Measurements from ENCODE around the gene KCNK1. TPM values are rescaled to one million over a fixed set of nuclear protein-coding genes. Genes with fewer than 3 reads are reported as not detected.
A peak's percentile ranks its signal among the peaks of the same experiment; 100 is the strongest.
"Not testable (repeated sequence)": the region's sequence is repeated elsewhere in the genome, so short reads cannot be mapped to it uniquely, and the experiment has no call there.

The KCNK1 gene
- total RNA-seq, 2 donors from 2014 or later, result 3.4 to 10.0 TPM

DNA sequence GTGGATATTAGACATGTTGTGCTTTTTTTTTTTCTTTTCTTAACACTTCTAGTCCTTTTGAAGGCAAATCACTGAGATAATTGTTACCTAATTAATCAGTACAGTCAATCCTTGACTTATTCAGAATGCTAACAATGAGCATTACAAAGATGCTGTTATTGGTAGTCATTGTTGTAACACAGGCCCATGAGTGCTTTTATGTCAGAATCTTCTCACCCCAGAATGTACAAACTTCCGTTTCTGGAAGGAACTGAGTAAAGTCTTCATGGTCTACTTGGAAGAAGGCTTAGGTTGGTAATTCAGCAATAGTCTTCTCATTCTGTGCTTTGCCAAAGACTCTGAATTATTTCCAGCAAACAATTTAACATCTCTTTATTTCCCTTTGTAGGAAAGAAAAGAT, 3.1 kb downstream of the KCNK1 start:
- Mint-ChIP-seq H3K27me3 (peaks cover 43% of the 10 kb centered on the region), H3K9me3 (no peaks in the 10 kb centered on the region), H3K4me3 (no peak overlapping the region), H3K36me3 (ENCODE audit: low read depth) (peaks cover 6% of the 10 kb centered on the region), H3K4me1 (peaks cover 2% of the 10 kb centered on the region), H3K27ac (no peak overlapping the region)
- ATAC-seq (replicated peaks), result no peak

DNA sequence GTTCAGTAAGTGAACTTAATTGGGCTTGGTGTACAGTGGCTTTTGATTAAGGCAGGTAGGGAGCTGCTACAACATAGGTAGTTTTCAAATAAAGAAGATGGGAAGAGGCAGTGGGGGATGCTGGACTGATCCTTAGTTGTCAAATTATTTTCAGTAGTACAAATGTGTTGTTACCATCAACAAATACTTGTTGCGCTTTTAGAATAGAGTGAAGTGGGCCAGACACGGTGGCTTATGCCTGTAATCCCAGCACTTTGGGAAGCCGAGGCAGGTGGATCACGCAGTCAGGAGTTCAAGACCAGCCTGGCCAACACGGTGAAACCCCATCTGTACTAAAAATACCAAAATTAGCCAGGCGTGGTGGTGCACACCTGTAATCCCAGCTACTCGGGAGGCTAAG, 5.5 kb downstream of the KCNK1 start:
- not testable (repeated sequence) for H3K4me1 Mint-ChIP-seq; H3K36me3 Mint-ChIP-seq (ENCODE audit: low read depth); ATAC-seq (replicated peaks); H3K4me3 Mint-ChIP-seq; H3K9me3 Mint-ChIP-seq; H3K27ac Mint-ChIP-seq
- peaks cover 42% of the 10 kb centered on the region for H3K27me3 Mint-ChIP-seq

DNA sequence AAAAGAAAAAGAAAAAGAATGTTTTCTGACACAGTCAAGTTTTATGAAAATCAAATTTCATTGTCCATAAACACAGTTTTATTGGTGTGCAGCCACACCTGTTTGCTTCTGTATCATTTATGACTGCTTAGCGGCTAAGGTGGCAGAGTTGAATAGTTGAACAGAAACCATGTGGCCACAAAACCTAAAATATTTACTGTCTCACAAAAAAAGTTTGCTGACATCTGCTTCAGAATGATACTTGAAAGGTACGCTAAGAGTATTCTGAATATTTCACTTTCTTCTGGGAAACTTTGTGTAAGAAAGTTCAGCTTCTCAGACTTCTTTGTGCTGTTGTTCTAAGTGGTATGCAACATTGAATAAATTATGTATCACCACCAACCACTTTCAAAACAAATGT, 6.2 kb downstream of the KCNK1 start:
- Mint-ChIP-seq H3K27ac (no peak overlapping the region), H3K36me3 (ENCODE audit: low read depth) (no peaks in the 10 kb centered on the region), H3K4me3 (no peak overlapping the region), H3K27me3 (peaks cover 36% of the 10 kb centered on the region), H3K9me3 (no peaks in the 10 kb centered on the region), H3K4me1 (no peaks in the 10 kb centered on the region)
- peak; percentile 50 for ATAC-seq (replicated peaks)

DNA sequence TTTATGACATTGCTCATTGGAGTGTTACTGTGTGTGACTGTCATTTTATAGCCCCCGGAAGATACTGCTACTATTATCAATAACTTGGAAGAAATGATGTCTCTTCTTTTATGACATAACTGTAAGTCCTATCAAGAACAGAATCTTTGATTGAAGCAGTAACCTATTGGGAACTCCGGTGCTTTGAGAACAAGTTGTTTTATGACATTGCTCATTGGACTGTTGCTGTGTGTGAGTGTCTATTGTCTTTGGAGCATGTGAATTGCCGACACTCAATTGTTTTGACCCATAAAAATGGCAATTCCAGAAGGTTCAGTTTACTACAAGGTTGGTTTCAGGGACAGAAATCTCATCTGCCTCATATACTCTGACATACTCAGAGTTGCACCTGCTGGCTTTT, 8.0 kb downstream of the KCNK1 start:
- H3K36me3 Mint-ChIP-seq (ENCODE audit: low read depth), result no peaks in the 10 kb centered on the region
- H3K4me1 Mint-ChIP-seq, result no peaks in the 10 kb centered on the region
- no peak overlapping the region for H3K4me3 Mint-ChIP-seq
- H3K9me3 Mint-ChIP-seq, result no peaks in the 10 kb centered on the region
- no peak for ATAC-seq (replicated peaks)
- H3K27me3 Mint-ChIP-seq, result peaks cover 25% of the 10 kb centered on the region
- no peak overlapping the region for H3K27ac Mint-ChIP-seq

DNA sequence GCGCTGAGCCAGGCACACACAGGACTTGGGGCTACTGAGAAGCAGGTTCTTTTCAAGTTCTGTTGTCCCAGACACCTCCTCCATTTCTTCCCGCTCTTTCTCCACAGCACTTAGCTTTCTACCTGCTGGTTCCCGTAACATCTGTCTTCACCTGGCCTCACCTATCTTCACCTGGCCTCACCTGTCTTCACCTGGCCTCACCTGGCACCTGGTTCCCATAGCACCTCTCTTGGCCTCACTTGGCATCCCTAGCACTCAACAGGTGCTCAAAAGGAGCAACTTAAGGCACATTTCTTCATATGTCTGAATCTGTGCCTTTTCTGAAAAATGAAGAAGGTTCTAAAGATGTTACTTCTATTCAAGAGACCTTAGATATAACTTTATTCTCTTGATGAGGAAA, 10.4 kb downstream of the KCNK1 start:
- no peaks in the 10 kb centered on the region for H3K9me3 Mint-ChIP-seq
- no peaks in the 10 kb centered on the region for H3K36me3 Mint-ChIP-seq (ENCODE audit: low read depth)
- peaks cover 17% of the 10 kb centered on the region for H3K27me3 Mint-ChIP-seq
- no peak overlapping the region for H3K27ac Mint-ChIP-seq
- ATAC-seq (replicated peaks), result no peak
- H3K4me1 Mint-ChIP-seq, result no peaks in the 10 kb centered on the region
- H3K4me3 Mint-ChIP-seq, result no peak overlapping the region

DNA sequence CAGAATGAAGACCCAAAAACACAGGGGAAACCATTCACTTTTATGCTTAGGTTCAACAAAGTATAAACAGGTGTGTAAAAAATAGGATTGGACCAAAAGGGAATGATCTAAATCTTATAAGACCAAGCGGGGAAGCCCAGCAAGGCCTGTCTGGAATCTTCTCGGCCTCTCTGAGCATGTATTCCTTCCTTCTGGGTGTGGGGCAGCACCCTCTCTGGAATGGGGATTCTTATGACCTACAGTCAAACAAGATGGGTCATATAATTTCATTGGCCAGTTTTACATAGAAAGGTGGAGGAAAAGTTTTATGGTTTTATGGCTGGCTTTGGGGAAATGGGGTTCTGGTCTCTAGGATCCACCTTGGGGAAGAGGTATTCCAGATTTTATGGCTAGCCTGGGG, 11.2 kb downstream of the KCNK1 start:
- Mint-ChIP-seq H3K27ac (no peak overlapping the region), H3K27me3 (peaks cover 16% of the 10 kb centered on the region), H3K9me3 (no peaks in the 10 kb centered on the region), H3K36me3 (ENCODE audit: low read depth) (no peaks in the 10 kb centered on the region), H3K4me1 (no peaks in the 10 kb centered on the region), H3K4me3 (no peak overlapping the region)
- no peak for ATAC-seq (replicated peaks)

DNA sequence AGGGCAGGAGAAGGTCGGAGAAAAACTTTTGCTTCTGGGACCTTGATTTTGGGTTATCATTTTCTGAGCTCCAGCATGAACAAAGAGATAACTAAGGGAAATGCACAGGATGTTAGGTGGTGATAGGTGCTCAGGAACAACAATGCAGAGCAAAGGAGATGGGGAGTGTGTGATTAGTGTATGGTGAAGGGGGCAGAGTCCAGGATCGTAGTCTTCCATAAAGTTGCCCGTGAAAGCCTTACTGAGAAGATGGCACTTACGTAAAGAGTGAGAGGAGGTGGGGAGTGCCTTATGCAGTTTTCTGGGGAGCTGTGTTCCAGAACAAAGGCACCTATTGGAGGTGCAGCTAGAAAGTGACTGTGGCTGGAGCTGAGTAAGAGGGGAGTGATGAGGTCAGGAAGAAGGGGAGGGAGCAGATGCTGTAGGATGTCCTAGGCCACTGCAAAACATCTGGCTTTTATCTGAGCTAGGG, 11.6 kb downstream of the KCNK1 start:
- Mint-ChIP-seq H3K4me1 (no peaks in the 10 kb centered on the region), H3K4me3 (no peak overlapping the region)
- no peak for ATAC-seq (replicated peaks)

DNA sequence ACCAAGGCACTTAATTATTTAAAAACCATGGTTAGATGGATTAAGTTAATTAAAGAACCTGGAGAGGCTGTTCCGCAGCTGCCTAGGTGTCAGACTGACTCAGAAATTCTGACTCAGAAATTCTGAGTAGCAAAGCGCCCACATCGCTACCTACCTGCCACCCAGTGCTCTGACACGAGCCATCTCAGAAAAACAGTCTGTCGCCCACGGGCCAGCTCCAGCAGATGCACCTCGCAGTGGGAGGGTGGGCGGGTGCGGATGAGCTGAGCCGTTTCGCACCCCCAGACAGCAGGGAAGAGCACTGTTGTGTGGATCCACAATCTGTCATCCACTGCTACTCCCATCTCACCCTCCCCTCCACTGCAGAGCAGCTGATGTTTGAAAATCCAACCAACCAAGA, 13.5 kb downstream of the KCNK1 start:
- peak; percentile 84 for ATAC-seq (replicated peaks)
- peak overlapping the region; percentile 79 for H3K27ac Mint-ChIP-seq
- no peaks in the 10 kb centered on the region for H3K4me1 Mint-ChIP-seq
- peaks cover 20% of the 10 kb centered on the region for H3K27me3 Mint-ChIP-seq
- peak overlapping the region; percentile 46 for H3K4me3 Mint-ChIP-seq
- no peaks in the 10 kb centered on the region for H3K9me3 Mint-ChIP-seq
- H3K36me3 Mint-ChIP-seq (ENCODE audit: low read depth), result no peaks in the 10 kb centered on the region

More for the DNA sequence above, 11.6 kb downstream of the KCNK1 start:
- Mint-ChIP-seq H3K36me3 (ENCODE audit: low read depth) (no peaks in the 10 kb centered on the region), H3K9me3 (no peaks in the 10 kb centered on the region), H3K27ac (no peak overlapping the region), H3K27me3 (peaks cover 16% of the 10 kb centered on the region)

DNA sequence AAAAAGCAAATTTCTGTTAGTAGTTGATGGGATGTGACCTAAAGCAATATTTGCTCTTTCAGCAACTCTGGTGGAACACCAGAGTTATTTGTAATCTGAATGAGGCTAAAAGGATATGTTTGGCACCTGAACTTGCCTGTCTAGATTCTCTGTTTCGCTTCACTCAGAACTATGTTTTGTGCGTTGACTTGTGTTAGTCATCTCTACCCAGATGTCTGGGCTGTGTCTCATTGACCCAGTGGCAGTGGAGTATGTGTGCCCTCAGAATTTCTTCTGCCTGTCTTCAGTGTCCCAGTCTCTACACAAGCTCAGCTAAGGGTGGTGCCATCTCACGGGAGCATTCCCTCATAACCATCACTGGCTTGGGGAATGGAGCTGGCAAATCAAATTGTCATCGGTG, 13.9 kb downstream of the KCNK1 start:
- Mint-ChIP-seq H3K36me3 (ENCODE audit: low read depth) (no peaks in the 10 kb centered on the region), H3K27me3 (peaks cover 19% of the 10 kb centered on the region), H3K9me3 (no peaks in the 10 kb centered on the region), H3K4me1 (no peaks in the 10 kb centered on the region), H3K27ac (peak overlapping the region; percentile 79), H3K4me3 (peak overlapping the region; percentile 46)
- ATAC-seq (replicated peaks), result peak; percentile 93

DNA sequence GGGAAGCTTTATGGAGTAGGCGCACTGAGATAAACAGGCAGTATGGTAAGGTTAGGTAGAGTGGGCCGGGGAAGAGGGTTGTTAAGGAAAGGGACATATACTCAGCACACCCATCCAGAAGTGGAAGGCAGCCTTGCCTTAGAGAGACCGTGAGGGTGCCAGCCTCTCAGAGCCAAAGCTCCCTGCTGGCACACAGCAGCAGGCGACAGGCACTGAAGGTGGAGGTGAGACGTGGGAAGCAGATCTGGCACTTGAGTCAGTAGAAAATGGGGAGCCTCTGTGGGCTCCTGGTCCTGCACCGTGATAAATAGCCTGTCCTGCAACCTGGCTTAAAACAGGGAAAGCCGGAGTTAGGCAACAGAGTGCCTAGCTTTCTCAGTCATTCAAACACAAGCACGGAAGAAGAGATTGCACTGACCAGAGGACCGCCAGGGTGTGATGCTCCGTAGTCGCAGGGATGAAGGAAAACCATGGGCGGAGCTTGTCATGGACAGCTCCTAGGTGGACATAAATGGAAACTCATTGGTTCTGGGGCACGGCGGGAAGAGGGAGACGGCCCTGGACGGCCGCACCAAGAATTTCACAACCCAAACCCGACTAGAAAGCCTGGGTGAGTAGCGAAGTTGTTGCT, 15.5 kb downstream of the KCNK1 start:
- ATAC-seq (replicated peaks), result no peak
- Mint-ChIP-seq H3K4me1 (no peaks in the 10 kb centered on the region), H3K27me3 (peaks cover 18% of the 10 kb centered on the region), H3K4me3 (no peak overlapping the region), H3K9me3 (no peaks in the 10 kb centered on the region), H3K27ac (no peak overlapping the region), H3K36me3 (ENCODE audit: low read depth) (no peaks in the 10 kb centered on the region)

DNA sequence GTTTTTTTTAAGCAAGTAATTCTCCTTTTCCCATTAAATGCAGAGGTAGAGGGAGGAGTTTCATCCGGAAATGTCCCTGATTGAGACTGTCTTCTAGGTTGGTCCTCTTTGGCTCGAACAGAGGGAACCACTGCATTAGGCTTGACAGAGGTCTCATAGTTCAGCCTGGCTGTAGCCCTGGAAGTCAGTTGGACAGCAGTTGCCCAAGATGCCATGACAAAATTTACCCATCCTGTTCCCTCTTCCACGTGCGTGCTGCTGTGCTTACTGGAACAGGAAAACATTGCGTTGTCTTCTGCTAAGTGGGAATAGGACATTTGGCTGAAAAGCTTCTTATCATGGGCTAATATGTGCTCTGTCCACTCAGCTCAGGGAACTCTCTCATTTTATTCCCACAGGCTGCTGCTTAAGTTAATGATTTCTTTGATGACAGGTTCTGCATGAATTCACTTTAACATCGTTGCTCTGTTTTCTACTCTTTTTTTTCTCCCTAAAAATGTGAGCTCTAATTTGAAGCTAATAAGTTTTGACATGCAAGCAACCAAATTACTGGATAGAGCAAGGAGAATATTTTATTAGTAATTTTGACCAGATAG, 18.0 kb downstream of the KCNK1 start:
- no peaks in the 10 kb centered on the region for H3K4me1 Mint-ChIP-seq
- no peak overlapping the region for H3K27ac Mint-ChIP-seq
- peaks cover 8% of the 10 kb centered on the region for H3K9me3 Mint-ChIP-seq
- H3K4me3 Mint-ChIP-seq, result no peak overlapping the region
- no peaks in the 10 kb centered on the region for H3K36me3 Mint-ChIP-seq (ENCODE audit: low read depth)
- ATAC-seq (replicated peaks), result no peak
- H3K27me3 Mint-ChIP-seq, result peaks cover 29% of the 10 kb centered on the region

DNA sequence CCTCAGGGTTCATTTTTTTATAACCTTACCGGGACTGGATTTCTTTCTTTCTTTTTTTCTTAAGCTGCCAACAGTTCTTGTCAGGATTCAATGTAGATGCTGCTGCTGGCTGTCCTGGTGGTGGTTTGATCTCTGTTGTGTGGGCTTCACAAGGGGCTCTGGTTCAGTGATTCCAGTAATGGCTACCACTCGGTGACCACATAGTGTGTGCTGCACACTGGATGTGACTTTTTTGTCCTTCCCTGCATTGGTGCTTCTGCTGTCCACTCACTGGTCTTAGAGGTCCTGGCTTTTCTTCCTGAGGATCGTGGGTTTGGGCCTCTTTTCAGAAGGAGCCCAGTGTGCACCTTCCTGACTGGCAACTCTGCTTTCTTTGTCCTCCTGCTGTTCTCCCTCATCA, 18.5 kb downstream of the KCNK1 start:
- Mint-ChIP-seq H3K4me3 (no peak overlapping the region), H3K36me3 (ENCODE audit: low read depth) (no peaks in the 10 kb centered on the region), H3K9me3 (peaks cover 8% of the 10 kb centered on the region), H3K27ac (no peak overlapping the region), H3K4me1 (no peaks in the 10 kb centered on the region), H3K27me3 (peaks cover 29% of the 10 kb centered on the region)
- ATAC-seq (replicated peaks), result no peak

DNA sequence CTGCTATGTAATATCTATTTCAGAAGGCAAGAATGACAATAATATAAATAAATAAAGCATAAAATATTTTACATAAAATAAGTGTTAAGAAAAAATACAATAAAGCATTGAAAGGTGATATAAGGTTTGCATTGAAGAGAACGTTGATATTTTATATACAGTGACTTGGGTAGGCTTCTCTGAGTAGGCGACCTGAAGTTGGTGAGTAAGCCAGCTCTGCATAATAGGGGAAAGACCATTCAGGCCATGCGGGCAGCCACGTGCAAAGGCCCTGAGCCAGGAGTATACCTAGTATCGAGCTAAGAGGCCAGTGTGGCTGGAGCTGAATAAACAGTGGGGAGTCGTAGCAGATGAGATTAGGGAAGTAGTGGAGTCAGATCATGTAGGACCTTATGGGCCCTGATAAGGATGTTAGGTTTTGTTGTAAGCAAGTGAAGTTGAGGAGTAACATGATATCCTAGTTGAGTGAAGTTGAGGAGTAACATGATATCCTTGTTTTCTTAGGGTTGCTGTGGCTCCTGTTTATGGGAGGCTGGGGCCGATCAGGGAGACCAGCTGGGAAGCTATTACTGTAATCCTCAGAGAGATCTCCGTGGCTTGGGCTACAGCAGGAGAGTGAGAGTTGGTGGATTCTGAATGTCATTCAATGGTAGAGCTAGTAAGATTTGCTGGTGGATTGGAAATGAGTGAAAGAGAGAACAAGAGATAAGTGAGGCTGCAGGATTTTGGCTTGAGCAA, 22.0 kb downstream of the KCNK1 start:
- no peak for ATAC-seq (replicated peaks)
- Mint-ChIP-seq H3K4me3 (no peak overlapping the region), H3K27me3 (peaks cover 22% of the 10 kb centered on the region), H3K27ac (no peak overlapping the region), H3K36me3 (ENCODE audit: low read depth) (no peaks in the 10 kb centered on the region), H3K4me1 (no peaks in the 10 kb centered on the region), H3K9me3 (peaks cover 8% of the 10 kb centered on the region)

DNA sequence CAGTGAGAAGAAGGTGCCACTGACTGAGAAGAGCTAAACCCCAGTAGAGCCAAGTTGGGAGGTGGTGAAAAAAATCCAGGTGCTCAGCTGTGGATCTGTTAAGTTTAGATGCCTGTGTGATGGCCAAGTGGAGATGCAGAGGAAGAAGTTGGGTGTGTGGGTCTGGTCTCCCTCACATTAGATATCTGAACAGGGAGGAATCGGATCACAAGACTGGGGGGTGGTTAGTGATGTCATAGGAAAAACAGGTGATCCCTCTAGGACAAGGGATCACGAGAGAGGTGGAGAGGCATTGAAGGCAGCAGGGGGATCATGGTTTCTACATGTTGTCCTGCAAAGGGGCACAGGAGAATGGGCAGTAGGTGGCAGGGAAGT, 22.6 kb downstream of the KCNK1 start:
- H3K9me3 Mint-ChIP-seq, result peaks cover 8% of the 10 kb centered on the region
- no peaks in the 10 kb centered on the region for H3K36me3 Mint-ChIP-seq (ENCODE audit: low read depth)
- H3K27ac Mint-ChIP-seq, result no peak overlapping the region
- no peak for ATAC-seq (replicated peaks)
- no peaks in the 10 kb centered on the region for H3K4me1 Mint-ChIP-seq
- no peak overlapping the region for H3K4me3 Mint-ChIP-seq
- H3K27me3 Mint-ChIP-seq, result peaks cover 17% of the 10 kb centered on the region

DNA sequence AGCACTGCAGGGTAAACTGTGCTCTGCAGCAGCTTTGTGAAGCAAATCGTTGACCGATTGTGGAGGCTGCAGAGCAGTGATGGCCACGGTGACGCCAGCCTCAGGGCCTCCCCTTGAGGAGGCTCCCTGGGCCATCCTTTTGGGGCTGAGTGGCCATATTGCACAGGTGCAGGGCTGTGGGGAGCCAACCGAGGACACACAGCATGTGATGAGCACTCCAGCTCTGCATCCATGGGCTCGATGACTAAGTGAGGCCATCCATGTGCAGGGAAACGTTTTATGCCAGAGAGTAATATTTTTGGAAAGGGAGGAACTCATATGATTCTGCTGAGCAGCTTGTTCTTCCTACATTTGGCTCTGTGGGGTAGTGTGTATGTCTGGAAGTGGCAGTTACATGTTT, 24.6 kb downstream of the KCNK1 start:
- Mint-ChIP-seq H3K27ac (no peak overlapping the region), H3K4me3 (no peak overlapping the region), H3K4me1 (no peaks in the 10 kb centered on the region), H3K9me3 (peaks cover 8% of the 10 kb centered on the region), H3K27me3 (peaks cover 20% of the 10 kb centered on the region), H3K36me3 (ENCODE audit: low read depth) (no peaks in the 10 kb centered on the region)
- ATAC-seq (replicated peaks), result no peak

All from activated T-helper 17 cell treated with anti-CD3 and anti-CD28 coated beads, Interleukin-2, amount 50 U/mL, for 72 hours (primary cell).